NK-92 (cell line): ENCODE data around the gene RAB27B.

Experiments used
- DNase-seq: peaks from one replicate; lab custom pipeline; 2025; ENCODE audit not compliant: unreplicated experiment; lab: John Stamatoyannopoulos, UW

Gene RAB27B

DNA sequence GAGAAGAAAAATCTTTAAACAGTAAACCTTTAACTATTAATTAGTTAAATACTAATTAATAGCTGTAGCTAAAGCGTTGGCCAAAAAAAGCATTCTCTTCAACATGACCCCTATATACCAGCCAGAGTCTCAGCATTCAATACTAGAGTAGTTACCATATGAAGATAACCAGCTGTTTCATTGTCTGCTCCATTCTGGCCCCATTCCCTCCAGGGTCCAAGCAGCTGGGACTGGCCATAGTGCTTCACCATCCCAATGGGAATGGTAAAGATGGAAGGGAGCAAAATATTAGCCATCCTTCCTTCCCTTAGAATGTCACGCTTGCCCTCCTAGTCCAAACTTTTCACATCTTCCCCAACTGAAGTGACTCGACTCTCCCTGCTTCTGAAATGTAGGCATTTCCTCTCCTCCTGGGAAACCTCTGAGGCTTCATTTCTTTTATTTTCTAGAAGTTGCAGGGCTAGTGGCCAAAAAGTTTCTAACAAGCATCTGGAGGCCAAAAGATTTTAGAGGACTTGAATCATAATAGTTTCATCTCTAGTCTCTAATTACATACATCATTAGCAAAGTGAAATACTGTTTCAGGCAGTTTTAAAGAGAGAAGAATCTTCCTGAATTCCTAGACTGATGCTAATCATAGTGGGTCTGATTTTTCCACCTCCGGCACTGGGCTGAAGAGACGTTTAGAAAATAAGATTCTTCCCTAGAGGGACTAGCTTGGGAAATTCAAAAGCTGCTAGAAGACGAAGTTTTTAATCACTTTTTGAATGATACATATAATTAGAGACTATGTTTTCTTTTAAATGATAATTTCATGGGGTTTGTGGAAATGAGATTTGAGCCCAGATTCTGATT lies 78.3 kb downstream of the RAB27B start:
- no peak for DNase-seq

GRCh38 chr18:54909538-54909937 lies 81.3 kb downstream of the RAB27B start:
- DNase-seq, result no peak

GRCh38 chr18:54910161-54910919 lies 82.1 kb downstream of the RAB27B start:
- no peak for DNase-seq

DNA sequence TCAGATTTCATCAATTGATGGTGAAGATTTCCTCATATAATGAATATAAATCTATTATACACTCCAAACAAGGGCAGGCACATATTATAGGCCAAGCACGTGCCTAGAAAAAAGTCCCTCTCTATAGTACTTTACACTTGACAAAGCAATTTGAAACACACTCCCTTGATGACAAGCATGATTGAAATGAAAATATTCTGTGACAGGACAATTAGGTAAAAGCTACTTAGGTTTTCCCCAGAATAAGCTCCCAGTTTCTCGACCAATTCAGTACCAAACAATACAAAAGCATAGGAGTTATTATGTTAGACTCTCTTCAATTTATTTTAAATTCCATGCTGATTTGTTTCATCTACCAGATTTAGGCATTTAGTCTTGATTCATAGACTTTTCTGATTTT lies 83.3 kb downstream of the RAB27B start:
- DNase-seq, result no peak

DNA sequence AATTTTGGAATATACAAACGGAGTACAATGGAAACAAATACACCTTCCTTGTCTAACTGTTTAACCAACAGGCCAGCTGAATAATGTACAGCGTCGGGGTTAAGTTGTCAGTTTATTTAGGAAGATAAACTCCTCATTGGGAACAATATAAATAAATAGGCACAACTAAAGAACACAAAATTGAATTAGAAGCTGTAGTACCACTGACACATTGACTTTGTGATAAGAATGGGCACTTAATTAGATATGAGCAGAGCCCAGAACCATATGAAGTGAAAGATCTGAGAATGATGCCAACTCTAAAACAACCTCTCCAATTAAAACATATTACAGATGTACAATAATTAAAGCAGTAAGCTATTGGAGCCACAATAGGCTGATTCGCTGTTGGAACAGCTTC lies 86.5 kb downstream of the RAB27B start:
- DNase-seq, result no peak

GRCh38 chr18:54916507-54916906 lies 88.2 kb downstream of the RAB27B start:
- no peak for DNase-seq

- DNase-seq, result no peak
Measured at GRCh38 chr18:54918060-54918459, 89.8 kb downstream of the RAB27B start.

GRCh38 chr18:54919412-54919811 lies 91.1 kb downstream of the RAB27B start:
- no peak for DNase-seq

GRCh38 chr18:54923339-54923956 lies 95.2 kb downstream of the RAB27B start:
- DNase-seq, result no peak

- DNase-seq, result no peak
Measured at GRCh38 chr18:54924948-54925347, 96.7 kb downstream of the RAB27B start.

DNA sequence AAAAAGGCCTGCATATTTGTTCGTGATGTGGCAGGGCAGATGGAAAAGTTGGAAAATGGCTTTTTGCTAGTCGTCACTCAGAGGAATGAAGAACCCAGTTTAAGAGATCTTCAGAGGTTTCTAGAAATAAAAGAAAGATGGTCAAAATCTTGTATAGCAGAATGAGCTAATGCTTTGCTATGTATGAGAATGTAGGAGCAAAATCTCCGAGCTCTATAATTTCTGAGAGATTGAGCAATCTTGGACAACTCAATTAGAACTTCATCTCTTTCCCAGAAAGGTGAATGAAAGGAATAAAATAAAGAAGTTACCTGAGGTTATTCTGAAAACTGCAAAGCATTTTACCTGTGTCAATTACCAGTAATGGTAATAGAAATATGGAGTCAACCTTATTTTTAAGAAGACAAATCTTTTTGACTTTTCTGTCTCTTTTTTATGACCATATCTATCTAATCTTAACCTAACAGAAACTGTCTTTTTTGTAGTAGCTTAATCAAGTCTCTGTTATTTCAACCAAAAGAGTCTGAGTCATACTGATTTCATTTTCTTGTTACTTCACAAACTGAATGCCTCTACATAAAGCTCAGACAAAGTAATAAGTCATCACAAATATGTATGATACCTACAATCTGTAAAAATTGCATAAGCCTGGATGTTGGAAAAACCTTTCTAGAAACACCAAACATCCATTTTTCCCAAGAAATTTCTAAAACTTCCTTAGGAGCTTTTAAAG lies 98.5 kb downstream of the RAB27B start:
- DNase-seq, result no peak

GRCh38 chr18:54928236-54928635 lies 100.0 kb downstream of the RAB27B start:
- DNase-seq, result no peak

GRCh38 chr18:54931152-54931551 lies 102.9 kb downstream of the RAB27B start:
- no peak for DNase-seq

DNA sequence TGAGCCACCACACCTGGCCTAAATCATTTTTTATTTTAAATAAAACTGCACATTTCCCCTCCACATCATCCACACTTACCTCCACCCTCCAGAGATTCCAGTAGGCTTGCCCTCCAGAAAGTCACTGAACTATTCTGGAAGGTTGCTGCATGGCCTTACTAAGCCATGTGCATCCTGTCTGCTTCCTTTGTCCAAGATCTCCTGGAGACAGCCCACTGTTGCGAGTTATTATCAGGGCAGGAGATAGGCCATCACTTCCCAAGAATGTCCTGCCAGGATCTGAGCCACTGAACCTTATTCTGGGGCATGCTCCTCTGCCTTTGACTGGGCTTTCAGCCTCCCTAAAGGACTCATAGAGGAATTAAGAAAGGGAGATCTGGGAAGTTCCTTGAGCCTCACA lies 104.2 kb downstream of the RAB27B start:
- DNase-seq, result no peak

GRCh38 chr18:54938506-54938905 lies 110.2 kb downstream of the RAB27B start:
- no peak for DNase-seq

DNA sequence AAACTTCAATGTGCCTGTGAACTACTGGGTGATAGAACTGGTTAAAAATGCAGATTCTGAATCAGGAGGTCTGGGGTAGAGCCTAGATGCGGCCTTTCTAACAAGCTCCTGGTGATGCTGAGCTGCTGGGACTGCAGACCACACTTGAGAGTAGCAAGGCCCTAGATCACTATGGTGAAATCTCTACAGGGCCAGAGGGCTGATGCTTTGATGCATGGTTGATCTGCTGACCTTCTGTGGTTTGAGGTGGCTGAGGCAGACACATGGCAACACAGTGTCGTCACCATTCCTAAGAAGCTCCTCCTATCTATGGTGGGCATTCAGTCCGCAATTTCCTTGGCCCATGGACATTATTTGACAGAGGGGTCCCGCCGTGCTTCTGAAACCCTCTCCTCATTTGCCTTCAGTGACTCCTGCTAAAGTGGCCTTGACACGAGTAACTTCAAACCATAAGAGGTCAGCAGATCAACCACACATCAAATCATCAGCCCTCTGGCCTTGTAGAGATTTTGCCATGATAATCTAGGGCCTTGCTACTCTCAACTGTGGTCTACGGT lies 111.2 kb downstream of the RAB27B start:
- no peak for DNase-seq

DNA sequence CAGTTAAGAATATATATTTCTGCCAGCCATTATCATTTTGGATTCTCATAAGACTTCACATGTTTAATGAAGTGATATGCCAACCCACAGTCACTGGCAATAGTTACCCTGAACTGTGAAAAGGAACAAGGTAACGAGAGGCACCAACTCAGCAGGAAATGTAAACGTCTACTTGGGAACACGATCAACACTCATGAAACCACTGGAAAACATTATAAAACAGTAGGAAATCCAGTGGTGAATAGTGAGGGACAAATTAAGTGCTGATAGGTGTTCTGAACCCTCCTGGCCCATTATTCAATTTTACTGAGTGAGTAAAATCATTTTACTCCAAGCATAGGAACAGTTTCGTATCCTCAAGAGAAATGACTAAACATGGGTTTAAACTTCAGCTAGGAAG lies 113.9 kb downstream of the RAB27B start:
- no peak for DNase-seq

GRCh38 chr18:54942569-54942968 lies 114.3 kb downstream of the RAB27B start:
- DNase-seq, result no peak
